Measurements from ENCODE around the gene FOXE3. TPM values are rescaled to one million over a fixed set of nuclear protein-coding genes. Genes with fewer than 3 reads are reported as not detected.
A peak's percentile ranks its signal among the peaks of the same experiment; 100 is the strongest.

The FOXE3 gene
- total RNA-seq, 4 donors from 2014 or later: not detected

DNA sequence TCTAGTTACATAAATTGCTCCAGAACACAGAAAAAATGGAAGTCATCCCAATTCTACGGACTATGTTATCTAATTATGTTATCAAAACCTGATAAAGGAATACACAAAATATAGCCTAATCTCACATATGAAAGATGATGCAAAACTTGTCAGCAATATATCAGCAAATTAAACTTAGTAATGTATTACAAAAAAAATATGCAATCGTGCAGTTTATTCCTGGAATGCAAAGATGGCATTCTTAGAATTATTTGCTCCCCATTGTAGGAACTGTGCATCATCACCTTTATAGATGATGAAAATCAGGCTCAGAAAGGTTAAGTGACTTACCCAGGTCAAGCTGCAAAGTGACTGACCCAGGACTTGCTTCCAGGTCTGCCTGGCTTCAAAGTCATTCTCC is 7.8 kb downstream of the FOXE3 start:
- DNase-seq (ENCODE audit: low spot score) (no peak), ATAC-seq (ENCODE audit: low FRiP score) (no peak)
- TF ChIP-seq, protein P1, sequence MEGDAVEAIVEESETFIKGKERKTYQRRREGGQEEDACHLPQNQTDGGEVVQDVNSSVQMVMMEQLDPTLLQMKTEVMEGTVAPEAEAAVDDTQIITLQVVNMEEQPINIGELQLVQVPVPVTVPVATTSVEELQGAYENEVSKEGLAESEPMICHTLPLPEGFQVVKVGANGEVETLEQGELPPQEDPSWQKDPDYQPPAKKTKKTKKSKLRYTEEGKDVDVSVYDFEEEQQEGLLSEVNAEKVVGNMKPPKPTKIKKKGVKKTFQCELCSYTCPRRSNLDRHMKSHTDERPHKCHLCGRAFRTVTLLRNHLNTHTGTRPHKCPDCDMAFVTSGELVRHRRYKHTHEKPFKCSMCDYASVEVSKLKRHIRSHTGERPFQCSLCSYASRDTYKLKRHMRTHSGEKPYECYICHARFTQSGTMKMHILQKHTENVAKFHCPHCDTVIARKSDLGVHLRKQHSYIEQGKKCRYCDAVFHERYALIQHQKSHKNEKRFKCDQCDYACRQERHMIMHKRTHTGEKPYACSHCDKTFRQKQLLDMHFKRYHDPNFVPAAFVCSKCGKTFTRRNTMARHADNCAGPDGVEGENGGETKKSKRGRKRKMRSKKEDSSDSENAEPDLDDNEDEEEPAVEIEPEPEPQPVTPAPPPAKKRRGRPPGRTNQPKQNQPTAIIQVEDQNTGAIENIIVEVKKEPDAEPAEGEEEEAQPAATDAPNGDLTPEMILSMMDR (IDR thresholded peaks at IDR 0.05): no peak

DNA sequence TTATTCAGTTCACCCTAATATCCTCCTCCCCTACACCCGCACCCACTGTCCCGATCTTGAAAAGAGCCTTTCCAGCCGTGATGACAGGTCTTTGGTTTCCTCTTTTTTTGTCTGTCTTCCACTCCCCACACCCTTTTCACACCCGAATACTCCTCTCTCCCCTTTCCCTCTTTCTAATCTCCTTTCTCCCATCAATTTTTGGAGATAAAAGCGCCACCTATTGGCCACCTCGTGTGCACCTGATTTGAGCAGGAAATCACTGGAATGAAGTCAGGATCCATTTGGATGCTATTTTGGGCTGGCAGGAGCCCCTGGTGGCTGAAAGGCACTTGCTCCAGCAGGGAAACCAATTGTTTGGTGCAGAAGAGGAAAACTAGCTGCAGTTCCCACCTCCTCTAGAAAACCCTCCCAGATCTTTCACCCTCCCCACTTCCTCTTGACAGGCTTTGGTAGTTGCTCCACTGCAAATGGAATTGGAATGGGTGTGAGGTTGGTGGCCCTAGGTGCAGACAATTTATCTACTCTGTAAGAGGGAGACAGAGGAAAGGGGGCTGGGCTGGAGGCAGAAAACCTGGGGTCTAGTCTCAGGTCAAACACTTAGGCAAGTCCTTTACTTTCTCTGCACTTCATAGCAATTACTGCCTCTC is 8.4 kb downstream of the FOXE3 start:
- no peak for ATAC-seq (ENCODE audit: low FRiP score)
- TF ChIP-seq, protein P1 (IDR thresholded peaks at IDR 0.05): peak in 1 of 3 donors; percentile 52
- no peak for DNase-seq (ENCODE audit: low spot score)

DNA sequence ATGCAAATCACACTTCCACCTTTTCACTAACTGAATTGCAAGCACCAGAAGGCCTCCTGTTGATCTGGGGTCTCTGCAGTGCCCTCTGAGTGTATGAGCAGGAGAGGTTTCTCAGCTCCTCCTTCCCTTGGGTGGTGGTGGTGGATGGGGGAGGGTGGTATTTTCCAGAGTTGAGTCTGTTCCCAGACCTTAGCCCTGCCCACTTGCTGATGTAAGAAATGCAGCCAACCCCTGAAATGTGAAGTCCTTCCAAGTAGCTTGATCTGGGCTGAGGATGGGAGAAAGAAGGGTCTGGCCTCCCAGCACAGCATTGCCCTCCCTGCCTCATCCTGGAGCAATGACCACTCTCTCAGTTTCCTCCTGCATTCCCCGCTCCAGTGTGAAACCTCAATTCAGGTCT is 15.4 kb downstream of the FOXE3 start:
- ATAC-seq (ENCODE audit: low FRiP score) (no peak), DNase-seq (ENCODE audit: low spot score) (no peak)
- TF ChIP-seq, protein P1 (IDR thresholded peaks at IDR 0.05): no peak

DNA sequence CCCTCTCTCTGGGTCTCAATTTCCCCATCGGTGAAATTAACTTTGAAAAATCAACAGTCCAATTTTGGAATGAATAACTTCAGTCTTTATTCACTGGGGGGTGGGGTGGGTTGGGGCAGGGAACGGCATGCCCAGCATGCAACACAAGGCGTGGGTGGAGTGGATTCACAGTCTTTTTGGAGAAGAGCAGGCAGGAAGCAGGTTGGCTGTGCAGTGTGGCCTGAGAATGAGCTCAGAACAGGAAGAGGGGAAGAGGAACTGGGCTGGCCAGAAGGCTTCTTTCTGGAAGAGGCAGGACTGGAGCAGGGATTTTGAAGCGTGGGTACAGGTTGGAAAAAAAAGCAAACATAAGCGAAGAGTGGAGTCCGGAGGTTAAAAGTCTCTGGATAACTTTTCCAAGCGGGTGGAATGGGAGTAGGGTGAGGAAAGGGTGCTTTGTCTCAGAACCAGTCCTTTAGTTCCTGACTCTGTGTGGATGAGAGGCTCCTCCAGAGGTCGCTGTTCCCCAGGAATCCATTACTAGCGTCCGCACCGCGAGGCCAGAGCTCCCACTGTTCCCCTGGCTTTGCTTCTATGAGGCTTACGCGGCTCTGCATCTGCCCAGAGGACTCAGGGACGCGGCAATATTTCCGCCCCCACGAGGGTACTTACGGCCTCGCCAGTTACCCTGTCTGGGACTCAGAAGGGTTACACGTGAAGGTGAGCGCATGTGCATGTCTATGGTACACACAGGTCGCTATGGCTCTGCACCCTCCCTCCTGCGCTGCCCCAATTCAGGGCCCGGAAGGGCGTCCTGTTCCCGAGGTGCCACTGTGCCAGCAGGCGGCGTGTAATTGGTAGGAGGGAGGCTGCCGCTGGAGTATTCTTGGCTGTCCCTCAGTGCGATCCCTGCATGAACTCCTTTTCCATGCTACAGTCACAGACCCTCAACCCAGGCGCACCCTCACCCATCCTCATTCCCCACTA is 16.3 kb downstream of the FOXE3 start:
- TF ChIP-seq, protein P1 (IDR thresholded peaks at IDR 0.05): peak in 1 of 3 donors; percentile 45
- ATAC-seq (ENCODE audit: low FRiP score) (peak; percentile 55), DNase-seq (ENCODE audit: low spot score) (peak; percentile 76)

DNA sequence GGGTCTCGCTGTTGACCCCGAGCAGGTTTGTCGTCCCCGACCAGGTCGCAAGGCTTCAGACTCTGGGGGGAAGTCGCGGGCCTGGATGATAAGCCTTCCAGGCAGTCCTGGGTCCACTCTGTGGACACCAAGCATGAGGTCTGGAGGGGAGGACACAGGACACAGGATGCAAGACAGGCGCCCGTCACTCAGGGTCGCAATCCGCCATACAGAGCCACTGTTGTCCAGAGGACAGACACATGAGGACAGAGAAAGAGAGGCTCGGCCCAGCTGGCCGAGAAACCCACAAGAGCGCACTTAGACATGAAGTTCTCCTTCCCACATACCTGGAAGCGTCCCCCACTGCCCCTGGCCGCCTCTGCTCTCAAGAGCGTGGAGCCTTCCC is 16.9 kb downstream of the FOXE3 start:
- no peak for ATAC-seq (ENCODE audit: low FRiP score)
- DNase-seq (ENCODE audit: low spot score): no peak
- TF ChIP-seq, protein P1 (IDR thresholded peaks at IDR 0.05): no peak

DNA sequence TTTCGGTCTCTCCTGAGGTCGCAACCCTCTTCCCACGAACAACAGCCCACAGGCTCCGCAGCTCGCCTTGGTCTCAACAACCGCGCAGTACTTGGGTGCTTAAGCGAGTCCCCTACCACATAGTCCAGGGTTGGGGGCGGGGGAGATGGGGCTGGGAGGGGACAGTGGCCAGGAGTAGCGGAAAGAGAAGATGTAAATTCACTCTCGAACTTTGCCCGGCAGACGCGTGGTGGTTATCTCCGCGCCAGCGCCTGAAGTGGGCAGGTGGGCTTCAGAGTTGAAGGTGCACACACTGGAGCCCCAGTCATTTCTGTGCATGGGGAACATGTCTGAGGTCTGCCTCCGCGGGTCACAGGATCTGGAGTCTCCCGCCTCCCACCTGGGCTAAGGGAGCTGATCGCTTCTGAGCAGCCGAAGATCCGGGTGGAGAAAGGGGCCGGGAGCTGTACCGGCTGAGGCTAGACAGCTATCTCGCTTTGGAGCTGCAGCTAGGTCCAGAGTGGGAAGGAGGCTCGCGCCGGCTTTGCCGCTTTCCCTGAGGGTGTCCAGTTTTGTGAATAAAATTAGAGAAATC is 17.5 kb downstream of the FOXE3 start:
- no peak for ATAC-seq (ENCODE audit: low FRiP score)
- no peak for DNase-seq (ENCODE audit: low spot score)
- TF ChIP-seq, protein P1 (IDR thresholded peaks at IDR 0.05): no peak
